ENCODE data around the gene SREBF1.
"Not testable (repeated sequence)": the region's sequence is repeated elsewhere in the genome, so short reads cannot be mapped to it uniquely, and the experiment has no call there.

Gene SREBF1

DNA sequence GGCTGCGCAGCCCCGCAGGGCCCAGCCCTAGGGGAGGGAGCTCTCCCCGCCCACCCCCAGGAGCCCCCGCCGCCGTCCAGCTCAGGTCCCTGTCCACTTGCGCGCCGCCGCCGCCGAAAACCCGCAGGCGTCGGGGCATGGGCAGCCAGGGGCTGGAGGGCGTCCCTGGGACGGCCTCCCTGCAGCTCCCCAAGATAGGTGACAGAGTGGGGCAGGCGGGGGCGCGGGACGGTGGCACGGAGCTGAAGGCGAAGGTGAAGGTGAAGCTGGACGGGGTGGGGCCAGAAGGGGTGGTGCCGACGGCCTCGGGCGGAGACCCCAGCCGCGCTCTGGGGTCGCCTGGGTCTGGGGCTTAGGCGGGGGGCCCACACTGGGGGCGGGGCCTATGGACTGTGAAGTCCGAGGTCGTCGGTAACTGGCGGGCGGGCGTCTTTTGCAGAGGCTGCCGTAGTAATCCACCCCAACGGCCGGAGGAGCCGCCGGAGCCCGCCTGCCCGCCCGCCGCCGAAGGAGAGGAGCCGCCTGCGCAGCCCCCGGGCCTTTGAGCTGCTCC is 27.2 kb downstream of the SREBF1 start:
- no peak for DNase-seq

- DNase-seq = peak; percentile 49 to 51
Measured at GRCh38 chr17:17808706-17809432, 27.9 kb downstream of the SREBF1 start.

DNA sequence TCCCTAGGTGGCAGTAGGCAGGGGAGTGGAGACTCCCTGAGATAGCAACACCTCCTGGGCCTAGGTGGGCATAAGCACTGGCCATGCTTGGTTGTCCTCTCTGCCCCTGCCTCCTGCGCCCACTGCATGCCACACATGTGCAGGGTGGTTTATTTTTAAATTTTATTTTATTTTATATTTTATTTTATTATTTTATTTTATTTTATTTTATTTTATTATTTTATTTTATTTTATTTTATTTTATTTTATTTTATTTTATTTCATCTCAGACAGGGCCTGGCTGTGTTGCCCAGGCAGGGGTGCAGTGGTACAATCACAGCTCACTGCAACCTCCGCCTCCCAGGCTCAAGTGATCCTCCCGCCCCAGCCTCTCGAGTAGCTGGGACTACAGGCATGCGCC is 28.6 kb downstream of the SREBF1 start:
- not testable (repeated sequence) for DNase-seq

- no peak for DNase-seq
Measured at GRCh38 chr17:17807440-17807839, 29.3 kb downstream of the SREBF1 start.

- no peak for DNase-seq
Measured at GRCh38 chr17:17806611-17807274, 30.0 kb downstream of the SREBF1 start.

DNA sequence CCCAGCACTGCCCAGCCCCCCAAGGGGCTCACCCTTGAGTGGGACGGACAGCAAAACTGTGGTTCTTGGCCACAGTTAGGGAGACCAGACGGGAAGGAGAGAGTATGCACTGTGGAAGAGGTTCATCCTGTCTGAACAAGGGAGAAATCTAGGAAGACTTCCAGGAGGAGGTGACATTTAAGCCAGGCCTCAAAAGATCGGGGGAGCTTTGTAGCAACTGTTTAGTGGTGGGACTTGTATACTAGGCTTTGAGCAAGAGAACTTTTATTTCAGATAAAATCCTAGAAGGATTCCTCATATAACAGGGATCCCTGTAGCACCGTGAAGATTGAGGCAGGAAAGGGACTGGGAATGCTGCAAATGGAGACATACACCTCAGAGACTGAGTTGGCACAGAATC is 30.8 kb downstream of the SREBF1 start:
- no peak for DNase-seq

DNA sequence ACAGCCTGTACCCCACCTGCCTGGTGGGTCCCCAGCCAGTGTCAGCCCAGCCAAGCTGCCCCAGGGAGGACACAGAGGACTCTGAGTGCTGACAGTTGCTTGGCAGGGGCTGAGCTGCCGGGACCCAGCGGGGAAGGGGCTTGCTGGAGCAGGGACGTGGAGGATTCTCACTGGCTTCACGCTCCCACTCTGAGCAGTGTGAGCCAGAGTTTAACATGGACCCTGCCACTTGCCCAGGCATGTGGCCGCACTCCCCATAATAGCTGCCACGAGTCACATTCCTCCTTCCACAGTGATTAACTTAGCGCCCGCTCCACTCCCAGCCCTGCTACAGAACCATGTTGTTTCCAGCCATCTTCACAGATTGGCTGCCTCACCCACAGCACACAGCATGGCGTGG is 31.2 kb downstream of the SREBF1 start:
- DNase-seq = no peak

DNA sequence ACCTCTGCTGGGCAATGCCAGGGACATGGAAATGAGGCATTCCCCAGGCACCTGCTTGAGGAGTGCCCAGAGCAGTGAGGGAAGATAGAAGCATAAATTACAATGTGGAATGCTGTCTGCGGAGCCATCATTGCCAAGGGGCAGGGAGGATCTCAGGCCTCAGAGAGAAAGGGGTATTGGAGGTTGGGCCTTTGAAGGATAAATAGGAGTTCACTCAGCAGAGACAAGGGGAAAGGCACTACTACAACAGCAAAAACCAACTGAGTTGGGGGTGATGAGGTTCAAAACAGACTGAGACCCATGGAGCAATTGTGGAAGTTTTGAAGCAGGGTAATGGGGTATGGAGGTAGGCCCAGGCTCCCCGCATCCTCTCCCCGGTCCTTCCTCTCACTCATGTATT is 32.8 kb downstream of the SREBF1 start:
- DNase-seq = no peak

DNA sequence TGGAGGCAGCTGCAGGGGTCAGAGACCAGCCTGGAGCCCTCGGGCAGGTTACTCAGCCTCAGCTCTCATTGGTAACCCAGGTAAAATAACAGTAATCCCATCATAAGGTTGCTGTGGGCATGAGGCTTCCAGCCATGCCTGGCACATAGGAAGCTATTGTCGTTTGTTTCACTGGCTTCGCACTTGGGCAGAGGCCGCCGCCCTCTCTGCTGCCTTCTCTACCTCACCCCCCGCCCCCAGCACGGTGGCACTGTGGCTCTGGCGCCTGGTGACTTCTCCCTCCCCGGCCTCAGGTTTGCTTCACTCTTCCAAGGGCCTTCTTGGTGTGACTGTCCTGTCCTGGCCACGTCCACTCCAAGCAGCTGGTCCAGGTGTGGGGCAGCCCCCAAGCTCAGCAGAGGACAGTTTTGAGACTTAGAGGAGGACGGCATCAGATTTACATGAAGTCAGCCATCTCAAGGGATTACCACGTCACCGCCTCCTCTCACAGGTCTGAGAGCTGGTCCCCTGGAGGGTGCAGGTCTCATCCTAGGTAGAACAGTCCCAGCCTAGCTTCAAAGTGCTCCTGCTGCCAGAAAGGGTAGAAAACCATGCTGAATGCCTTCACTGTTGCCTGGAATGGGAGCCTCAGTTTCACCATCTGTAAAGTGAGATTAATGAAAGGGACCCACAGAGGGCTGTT is 34.8 kb downstream of the SREBF1 start:
- no peak for DNase-seq

DNA sequence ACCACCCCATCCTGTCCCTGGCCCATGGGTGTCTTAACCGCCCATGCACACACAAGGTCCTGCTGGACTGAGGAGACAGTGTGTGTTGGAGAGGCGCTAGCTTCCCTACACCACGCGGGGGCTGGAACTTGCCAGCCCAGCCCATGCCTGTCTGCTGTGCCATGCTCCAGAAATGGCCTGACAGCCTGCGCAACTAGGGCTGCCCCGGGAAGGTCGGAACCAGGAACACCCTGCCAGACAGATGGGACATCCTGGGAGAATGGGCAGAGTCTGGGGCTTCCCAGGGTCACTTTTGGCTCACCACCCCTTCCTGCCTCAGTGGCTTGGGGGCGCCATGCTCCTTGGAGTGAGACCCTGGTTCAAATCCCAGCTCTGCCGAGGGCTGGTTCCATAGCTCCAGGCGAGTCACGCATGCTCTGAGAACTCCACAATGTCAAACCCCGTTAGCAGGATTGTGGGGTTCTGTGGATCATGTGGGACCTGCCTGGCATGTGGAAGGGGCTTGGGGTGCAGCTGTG is 36.2 kb downstream of the SREBF1 start:
- DNase-seq = no peak

DNA sequence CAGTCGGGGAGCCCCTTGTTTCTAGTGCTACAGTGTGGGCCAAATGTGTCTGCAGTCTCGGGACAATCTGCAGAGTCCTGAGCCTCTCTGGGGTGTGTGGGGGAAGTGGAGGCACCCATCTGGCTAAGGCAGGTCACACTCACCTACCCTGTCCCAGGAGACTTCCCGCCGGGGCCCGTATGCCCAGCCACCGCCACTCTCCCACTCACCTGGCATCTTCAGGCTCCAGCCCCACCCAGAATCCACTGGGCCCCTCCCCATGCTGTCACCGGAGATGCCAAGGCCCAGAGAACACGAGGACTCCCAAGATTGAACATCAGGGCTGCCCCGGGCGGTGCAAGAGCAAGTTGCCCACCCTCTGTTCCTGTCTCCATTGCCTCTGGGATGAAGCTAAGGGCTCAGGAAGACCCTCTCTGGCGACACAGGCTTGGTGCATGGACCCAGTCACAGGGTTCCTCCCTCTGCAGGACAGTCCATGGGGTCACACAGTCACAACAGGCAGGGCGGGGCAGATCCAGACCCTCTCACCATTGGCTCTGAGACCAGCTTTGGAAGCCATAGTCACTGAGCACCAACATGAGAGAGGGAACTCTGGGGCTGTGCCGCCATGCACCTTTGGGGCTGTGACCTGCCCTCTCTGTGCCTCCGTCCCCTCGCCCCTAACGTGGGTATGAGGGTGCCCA is 38.1 kb downstream of the SREBF1 start:
- no peak for DNase-seq

- DNase-seq = no peak
Measured at GRCh38 chr17:17798010-17798556, 38.7 kb downstream of the SREBF1 start.

GRCh38 chr17:17797119-17797809 is 39.5 kb downstream of the SREBF1 start:
- no peak for DNase-seq

- no peak for DNase-seq
Measured at GRCh38 chr17:17796787-17797061, 40.1 kb downstream of the SREBF1 start.

DNA sequence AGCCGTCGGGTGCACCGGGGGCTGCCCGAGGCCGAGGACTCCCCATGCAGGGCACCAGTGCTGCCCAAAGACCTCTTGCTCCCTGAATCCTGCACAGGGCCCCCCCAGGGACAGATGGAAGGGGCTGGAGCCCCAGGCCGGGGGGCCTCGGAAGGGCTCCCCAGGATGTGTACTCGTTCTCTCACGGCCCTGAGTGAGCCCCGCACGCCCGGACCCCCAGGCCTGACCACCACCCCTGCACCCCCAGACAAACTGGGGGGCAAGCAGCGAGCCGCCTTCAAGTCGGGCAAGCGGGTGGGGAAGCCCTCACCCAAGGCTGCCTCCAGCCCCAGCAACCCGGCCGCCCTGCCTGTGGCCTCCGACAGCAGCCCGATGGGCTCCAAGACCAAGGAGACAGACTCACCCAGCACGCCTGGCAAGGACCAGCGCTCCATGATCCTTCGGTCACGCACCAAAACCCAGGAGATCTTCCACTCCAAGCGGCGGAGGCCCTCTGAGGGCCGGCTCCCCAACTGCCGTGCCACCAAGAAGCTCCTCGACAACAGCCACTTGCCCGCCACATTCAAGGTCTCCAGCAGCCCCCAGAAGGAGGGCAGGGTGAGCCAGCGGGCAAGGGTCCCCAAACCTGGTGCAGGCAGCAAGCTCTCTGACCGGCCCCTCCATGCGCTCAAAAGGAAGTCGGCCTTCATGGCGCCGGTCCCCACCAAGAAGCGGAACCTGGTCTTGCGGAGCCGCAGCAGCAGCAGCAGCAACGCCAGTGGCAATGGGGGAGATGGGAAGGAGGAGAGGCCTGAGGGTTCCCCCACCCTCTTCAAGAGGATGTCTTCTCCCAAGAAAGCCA is 40.6 kb downstream of the SREBF1 start:
- DNase-seq = no peak

DNA sequence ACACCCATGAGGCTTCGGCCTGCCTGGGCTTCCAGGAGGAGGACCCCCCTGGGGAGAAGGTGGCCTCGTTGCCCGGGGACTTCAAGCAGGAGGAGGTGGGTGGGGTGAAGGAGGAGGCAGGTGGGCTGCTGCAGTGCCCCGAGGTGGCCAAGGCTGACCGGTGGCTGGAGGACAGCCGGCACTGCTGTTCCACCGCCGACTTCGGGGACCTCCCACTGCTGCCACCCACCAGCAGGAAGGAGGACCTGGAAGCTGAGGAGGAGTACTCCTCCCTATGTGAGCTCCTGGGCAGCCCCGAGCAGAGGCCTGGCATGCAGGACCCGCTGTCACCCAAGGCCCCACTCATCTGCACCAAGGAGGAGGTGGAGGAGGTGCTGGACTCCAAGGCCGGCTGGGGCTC is 41.5 kb downstream of the SREBF1 start:
- DNase-seq = no peak

DNA sequence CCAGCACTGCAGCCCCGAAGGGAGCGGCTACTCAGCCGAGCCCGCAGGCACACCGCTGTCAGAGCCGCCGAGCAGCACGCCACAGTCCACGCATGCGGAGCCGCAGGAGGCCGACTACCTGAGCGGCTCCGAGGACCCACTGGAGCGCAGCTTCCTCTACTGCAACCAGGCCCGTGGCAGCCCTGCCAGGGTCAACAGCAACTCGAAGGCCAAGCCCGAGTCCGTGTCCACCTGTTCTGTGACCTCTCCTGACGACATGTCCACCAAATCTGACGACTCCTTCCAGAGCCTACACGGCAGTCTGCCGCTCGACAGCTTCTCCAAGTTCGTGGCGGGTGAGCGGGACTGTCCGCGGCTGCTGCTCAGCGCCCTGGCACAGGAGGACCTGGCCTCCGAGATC is 42.4 kb downstream of the SREBF1 start:
- DNase-seq = no peak

GRCh38 chr17:17793378-17794214 is 43.2 kb downstream of the SREBF1 start:
- DNase-seq = no peak

DNA sequence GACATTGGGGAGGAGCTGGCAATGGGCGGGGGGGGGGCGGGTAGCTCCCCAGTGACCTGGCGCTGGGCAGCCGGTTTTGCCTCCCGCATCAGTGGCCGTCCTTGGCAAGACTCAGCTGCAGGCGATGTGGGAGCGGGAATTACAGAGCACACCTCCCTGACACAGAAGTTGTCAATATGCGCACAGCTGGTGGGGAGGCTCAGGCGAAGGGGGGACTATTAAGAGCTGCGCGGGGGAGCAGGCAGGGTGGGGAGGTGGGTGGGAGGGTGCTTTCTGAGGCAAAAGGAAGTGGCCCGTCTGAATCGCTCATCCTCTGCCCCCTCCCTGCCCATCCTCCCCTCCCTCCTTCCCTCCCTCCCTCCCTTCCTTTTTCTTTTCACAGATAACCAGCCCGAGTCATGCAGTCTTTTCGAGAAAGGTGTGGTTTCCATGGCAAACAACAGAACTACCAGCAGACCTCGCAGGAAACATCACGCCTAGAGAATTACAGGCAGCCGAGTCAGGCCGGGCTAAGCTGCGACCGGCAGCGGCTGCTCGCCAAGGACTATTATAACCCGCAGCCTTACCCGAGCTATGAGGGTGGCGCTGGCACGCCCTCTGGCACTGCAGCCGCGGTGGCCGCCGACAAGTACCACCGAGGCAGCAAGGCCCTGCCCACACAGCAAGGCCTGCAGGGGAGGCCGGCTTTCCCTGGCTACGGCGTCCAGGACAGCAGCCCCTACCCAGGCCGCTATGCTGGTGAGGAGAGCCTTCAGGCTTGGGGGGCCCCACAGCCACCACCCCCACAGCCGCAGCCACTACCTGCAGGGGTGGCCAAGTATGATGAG is 44.0 kb downstream of the SREBF1 start:
- DNase-seq = peak; percentile 53 to 69
